Fibroblast of skin of back (primary cell): ENCODE data around the gene PPP1R36.
A peak's percentile ranks its signal among the peaks of the same experiment; 100 is the strongest.
"Not testable (repeated sequence)": the region's sequence is repeated elsewhere in the genome, so short reads cannot be mapped to it uniquely, and the experiment has no call there.

Experiments
- DNase-seq: peaks from one replicate; pipeline ENCODE4 v3.0.0-alpha.2; 2013

PPP1R36 gene

DNA sequence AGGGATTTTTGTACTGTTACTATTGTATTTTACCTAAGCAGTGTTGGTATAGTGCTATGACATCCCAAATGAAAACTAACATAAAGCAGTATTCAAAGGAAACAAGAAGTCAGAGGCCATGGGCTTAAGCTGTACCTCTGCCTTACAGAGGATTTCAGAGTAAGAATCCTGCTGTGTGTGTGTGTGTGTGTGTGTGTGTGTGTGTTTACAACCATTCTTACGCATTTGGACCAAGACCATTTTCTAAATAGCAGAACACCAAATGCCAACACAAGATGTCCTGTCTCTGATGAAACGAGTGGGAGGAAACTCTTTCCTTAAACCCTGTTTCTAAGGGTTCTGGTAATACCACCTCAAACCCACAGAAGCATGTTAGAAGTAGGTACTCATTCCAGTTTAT, 64.4 kb downstream of the PPP1R36 start:
- no peak for DNase-seq

DNA sequence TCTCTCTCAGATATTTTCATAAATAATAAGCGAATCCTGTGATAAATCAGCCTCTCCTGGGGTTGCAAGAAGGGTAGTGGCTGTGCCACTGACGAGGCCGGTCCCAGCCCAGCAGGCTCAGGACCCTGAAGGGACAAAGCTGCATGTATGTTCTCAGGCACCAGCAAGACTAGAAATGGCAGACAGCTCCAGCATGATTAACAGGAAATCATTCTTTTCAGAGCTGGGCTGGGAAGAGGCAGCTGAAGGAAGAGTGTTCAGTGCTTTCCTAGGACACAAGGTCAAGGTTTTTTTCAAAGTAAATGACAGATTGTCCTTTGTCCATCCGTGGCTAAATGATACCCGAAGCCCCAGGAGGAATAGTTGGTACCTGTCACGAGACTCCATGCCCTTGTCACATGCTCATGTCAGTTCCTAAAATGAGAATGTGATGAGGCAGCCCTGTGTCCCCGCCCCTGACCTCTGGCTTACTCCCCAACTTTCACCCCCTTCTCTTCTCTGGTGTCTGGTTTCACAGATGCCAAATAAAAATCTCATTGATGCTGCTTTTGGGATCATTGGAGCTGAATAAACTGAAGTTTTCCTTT, 65.1 kb downstream of the PPP1R36 start:
- no peak for DNase-seq

DNA sequence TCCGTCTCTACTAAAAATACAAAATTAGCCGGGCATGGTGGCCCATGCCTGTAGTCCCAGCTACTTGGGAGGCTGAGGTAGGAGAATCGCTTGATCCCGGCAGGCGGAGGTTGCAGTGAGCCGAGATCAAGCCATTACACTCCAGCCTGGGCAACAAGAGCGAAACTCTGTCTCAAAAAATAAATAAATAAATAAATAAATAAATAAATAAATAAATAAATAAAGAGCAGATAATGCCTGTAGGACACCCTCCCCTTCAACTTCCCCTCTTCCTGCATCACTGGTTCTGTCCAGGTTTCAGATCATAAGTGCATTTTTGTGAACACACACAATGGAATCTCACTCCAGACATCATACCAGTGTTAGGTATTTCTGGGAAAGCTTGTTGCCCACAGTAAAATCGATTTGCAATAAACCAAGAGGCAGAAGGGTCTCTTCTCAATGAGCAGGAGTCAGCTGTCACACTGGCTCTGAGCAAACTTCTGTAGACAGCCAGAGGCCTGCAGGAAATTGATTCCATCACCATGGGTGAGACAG, 68.2 kb downstream of the PPP1R36 start:
- DNase-seq: peak; percentile 57

DNA sequence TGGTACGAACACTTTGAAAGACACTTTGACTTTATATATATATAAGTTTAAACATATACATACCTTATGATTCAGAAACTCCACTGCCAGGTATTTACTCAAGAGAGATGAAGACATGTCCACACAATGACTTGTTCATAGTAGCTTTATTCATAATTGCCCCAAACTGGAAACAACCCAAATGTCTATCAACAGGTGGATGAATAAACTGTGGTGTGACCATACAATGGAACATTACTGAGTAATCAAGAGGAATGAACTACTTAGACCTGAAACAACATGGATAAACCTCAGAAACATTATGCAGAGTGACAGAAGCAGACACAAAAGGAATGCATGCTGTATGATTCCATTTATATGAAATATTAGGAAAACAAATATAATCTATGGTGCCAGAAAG, 71.1 kb downstream of the PPP1R36 start:
- DNase-seq: peak; percentile 39

DNA sequence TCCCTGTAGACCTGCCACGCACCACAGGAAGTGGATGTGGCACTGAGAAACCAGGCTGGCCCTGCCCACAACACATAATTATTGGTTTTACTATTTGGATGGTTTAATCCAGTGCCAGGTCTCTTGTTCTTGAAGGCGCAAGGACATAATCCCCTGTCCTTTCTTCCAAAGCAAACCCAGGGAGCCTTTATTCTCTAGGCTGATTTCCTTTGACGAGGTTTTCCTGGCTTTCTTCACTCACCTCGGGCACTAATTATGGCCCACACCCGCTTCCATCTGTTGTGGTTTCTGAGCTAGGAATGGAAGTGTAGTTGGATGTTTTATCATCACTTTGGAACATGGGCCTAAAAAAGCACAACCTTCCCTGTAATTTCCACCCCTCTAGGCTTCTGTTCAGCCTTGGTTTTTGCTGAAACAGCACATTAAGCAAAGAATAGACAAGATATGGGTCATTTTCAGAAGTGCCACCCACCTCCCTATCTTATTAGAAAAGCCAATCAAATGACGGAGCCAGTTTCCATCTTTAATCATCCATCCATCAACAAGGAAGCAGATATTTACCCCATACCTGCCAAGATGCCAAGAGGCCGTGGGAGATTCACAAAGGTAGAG, 73.9 kb downstream of the PPP1R36 start:
- DNase-seq: no peak

DNA sequence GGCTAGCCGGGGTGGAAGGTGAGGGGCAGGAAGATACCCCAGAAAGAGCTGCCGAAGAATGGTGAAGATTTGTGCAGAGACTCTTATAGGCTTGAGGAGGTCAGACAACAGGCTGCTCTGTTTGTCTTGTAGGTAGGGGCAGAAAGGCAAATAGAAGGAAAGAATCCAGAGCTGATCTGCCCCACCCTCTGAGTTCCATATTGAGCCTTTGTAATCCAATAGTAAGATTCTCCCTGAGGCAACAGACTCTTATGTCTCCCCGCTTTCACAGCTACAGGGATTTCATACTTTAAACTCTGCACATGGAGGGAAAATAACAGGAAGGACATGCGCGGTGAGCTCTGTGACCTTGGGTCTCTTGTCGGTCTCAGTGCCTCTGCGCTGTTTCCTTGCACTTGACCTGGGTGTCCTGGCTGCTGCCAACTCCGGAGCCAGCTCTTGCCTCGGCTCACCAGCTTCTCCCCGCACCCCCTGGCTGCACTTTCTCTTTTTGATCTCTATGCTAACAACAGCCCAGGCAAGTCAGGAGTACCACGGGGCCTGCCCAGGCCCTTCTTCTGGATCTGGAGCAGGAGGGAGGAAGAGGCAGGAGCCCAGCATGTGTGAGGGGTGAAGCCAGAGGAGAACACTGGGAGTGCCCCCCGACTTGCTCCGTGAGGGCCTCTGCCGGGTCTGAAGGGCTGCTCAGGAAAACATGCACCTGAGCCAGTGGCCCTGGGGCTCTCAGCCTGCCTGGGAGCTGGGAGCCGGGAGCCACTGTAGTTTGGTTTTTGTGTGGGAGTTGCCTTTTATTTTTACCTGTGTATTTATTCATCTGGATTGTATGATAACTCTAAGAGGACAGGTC, 75.8 kb downstream of the PPP1R36 start:
- no peak for DNase-seq

DNA sequence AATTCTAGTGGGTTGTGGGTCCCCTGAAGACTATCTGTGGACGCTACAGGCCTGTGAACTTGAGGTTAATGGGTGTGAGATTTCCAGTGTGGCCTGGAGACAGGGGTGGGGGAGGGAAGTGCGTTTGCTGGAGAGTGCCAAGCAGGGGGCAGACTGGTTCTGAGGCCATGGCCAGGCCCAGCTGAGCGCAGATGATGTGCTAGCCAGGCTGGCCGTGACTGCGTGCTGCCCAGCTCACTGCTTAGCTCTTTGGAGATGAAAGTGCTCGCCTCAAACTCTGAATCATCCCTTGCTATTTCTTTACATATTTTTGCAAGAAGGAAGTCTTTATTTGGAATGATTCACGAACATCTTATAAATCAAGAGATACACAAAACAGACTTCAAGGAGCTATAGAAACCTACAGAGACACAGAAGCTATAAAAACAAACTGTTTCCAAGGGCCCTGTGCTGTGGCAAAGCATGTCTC, 79.2 kb downstream of the PPP1R36 start:
- peak; percentile 95 for DNase-seq

DNA sequence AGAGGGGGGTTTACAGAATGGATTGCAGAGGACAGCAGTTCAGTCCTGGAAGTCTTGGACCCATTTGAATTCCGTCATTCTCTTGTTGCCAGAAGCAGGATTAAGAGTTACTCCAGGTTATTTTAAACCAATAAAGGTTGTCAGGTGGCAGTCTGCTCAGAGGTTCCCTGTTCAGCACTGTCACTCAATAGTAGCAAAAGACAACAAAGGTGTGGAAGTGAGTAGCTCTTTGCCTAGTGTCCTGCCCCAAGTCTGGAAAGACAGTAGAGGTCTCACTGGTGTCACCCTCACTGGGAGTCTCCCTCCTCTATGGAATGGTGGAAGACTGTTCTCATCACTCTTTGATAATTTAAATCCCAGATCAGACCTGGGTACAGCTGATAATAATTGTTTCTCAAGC, 81.0 kb downstream of the PPP1R36 start:
- DNase-seq: no peak

DNA sequence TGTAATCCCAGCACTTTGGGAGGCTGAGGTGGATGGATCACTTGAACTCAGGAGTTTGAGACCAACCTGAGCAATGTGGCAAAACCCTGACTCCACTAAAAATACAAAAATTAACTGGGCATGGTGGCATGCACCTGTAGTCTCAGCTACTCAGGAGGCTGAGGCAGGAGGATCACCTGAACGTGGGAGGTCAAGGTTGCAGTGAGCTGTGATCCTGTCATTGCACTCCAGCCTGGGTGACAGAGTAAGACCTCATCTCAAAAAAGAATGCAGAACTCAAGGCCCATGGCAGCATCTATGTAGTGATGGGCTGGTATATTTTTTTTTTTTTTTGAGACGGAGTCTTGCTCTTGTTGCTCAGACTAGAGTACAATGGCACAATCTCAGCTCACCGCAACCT, 81.5 kb downstream of the PPP1R36 start:
- not testable (repeated sequence) for DNase-seq

DNA sequence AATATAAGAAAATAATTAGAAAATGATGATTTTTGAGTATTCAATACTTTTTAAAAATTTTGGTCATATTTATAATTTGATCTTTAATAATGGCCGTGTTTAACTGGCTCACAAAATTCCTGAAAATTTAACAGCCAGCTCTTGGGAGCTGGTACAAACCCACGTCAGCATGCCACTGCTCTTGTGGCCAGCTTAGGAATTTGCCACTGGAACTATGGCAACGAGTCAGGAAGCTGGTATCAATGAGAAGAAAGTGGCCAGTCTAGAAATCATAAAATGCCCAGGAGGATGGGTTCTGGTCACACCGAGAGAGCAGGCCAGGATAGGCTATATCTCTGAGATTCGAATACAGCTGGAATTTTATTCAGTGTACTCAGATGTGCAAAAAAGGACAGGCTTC, 82.3 kb downstream of the PPP1R36 start:
- peak; percentile 67 for DNase-seq

DNA sequence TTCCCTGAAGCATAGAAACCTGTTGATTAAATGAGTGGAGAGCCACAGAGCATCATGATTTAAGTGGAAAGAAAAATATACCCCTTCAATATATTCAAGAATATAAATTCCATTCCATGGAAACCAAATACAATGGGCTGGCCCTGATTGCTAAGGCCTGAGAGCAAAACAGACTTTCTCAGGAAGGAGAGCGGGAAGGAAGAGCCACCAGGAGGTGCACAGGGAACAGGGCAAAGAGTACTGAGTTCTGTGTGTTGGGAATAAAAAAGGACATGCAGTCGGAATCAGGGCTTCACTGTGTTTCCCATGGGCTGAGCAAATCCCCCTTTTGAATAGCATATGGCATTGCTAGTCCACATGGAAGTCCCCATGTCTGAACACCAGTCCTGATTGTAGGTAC, 84.8 kb downstream of the PPP1R36 start:
- DNase-seq: no peak

DNA sequence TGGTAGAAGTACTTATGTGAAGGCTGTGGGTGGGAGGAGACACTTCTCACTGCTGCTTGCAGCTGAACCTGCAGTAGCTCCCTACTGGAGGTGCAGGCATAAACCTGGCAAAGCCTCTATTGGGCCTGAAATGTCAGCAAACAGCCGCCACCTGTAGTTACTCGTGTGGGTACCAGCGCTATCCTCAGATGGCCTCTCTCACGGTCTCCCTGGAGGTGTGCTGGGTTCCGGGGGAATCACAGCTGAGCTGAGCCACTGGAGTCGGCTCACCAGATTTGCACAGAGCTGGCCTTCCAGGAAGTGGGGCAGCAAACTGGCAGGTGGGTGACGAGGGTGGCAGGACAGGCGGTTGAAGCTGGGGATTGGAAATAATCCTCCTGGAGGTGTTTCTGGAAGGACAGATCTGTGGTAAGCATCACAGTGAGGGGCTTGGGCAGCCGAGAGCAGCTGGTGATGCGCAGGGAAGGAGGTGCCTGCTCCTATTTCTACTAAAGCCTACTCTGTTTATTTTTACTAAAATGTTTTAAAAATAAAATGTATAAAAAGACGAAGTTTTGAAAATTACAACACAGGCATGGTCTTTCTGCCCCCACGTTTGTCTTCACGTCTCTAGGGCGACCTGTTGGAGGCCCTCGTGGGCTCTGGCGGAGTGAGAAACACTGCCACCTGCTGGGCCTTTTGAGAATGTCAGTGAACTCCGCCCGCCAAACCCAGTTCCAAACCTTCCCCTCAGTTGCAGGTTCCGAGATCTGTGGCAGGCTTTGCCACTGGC, 86.6 kb downstream of the PPP1R36 start:
- peak; percentile 57 for DNase-seq

DNA sequence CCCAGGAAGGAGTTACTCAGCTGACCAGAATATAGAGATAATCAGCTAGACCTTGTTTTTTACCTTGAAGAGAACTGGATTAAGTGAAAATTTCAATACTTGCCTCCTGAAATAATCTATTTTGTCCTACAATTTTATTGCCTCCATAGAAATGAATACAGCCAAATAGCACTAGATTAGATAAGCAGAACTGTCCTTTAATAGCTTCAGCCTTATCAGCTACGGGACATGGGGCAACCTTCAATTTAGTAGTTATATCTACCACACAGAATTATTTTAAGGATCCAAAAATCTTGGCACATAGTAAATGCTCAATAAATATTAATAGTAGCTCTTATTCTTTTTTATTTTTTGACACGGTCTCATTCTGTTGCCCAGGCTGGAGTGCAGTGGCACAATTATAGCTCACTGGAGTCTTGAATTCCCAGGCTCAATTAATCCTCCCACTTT, 87.2 kb downstream of the PPP1R36 start:
- no peak for DNase-seq

DNA sequence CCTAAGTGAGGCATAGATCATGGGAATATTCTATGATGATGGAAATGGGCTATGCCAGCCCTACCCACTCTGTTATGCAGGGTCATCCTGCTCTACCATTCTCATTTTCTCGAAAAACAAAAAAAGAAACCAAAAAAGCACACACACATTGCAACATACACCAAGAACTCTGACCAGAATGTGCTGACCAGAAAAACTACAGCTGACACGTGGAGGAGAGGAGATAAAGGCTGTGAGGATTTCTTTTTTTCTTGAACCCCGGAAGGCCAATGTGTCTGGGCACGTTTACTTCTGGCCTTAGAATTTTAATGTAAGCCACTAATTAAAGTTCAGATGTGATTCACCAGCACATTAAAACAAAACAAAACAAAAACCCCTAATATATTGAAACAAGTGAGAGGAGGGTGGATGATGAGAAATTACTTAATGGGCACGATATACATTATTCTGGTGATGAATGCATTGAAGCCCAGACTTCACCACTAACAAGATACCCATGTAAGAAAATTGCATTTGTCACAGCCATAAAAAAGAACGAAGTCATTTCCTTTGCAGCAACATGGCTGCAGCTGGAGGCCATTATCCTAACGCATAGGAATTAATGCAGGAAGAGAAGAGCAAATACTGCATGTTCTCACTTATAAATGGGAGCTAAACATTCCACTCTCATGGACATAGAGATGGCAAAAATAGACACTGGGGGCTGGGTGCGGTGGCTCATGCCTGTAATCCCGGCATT, 88.1 kb downstream of the PPP1R36 start:
- no peak for DNase-seq

DNA sequence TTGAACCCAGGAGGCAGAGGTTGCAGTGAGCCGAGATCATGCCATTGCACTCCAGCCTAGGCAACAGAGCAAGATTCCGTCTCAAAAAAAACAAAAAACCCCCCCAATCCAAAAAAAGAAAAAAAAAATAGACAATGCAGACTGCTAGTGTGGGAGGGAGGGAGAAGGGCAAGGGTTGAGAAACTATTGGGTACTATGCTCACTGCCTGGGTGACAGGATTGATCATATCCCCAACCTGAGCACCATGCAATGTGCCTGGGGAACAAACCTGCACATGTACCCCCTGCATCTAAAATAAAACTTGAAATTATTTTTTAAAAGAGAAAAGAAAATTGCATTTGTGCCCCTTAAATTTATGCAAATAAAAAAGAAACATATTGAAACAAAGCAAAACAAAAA, 88.9 kb downstream of the PPP1R36 start:
- no peak for DNase-seq
